Fibroblast of the conjunctiva (primary cell): Measurements from ENCODE around the gene CAPS.

ENCODE experiments used
- DNase-seq: peaks from one replicate; pipeline ENCODE4 v3.0.0-alpha.2; 2010; ENCODE audit warnings: low read depth

Gene CAPS

GRCh38 chr19:5891938-5892771, 21.9 kb upstream of the CAPS start:
- DNase-seq = no peak

DNA sequence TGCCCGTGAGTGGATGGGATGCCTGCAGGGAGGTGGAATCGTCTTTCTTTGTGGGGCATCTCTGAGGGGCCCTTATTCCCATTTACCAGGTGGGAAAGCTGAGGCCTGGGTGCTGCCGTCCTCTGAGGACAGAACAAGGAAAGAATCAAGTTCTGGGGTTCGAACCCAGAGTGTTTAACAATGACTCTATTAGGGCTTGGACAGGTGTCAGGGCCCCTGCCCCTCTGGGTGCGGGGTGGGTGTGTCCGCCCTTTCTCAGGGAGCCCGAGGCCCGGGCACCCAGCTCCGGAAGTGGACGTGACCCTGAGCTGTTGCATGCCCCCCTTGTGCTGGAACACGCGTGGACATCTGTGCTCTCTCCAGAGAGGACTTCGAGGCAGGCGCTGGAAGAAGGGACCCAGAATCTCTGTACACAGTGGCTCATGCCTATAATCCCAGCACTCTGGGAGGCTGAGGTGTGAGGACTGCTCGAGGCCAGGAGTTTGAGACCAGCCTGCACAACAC, 21.2 kb upstream of the CAPS start:
- no peak for DNase-seq

GRCh38 chr19:5893296-5893903, 20.7 kb upstream of the CAPS start:
- DNase-seq = no peak

DNA sequence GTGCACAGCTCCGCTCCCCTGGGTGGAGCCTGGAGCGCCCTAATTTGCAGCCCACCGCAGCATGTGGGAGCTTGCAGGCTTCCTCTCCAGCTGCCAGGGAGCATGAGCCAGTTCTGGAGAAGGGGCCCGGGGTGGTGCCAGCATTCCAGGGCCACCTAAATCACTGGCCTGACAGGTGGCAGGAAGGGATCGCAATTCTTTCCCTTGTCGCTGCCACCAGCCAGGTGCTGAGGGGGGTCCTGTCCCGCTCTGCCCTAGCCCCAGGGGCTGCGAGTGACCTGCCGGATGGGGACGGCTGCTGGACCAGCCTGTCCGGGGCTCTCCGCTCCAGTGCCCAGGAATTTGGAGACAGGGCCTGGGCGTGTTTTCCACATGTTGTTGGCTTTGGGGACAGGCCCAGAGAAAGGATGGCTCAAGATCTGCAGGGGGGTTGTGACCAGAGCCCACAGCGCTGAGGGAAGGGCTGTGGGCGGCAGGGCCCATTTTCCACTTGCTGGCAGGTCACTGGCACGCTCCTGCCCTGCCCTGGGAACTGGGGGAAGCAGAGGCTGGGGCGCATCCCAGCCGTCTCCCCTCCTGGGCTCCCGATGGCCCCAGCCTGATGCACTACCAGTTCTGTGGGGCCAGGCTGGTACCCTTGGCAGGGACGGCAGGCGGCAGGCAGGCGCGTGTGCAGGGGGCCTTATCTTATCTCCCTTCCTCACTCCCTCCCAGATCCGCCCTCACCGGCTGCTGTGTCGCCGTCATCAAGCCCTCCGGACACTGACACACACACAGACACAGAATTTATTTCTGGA, 19.9 kb upstream of the CAPS start:
- no peak for DNase-seq

DNA sequence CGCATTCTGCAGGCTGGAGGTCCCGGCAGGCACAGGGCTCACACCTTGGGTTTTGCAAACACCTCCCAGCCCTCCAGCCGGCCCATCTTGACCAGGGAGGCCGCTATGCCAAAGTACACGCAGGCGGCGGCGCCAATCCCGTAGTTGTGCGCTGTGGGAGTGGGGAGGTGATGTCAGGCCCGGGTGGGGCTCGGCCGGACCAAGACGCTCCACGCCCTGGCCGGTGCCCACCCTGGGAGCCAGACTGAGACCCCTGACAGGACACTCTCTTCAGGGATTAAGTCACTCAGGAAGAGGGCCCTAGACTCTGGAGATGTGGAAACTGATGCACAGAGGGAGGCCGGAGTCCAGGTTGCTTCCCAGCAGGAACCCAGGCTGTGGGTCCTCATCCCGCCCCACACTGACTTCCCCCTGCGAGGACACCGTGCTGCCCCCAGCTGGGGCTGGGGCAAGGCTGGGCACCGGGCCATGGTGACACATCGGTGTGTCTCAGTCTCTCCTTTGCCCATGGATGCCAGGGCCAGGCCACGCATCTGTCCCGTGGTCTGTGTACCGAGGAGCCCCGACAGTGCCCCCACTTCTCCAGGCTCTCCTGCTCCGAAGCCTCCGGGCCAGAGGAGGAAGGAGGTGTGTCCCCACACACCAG, 19.2 kb upstream of the CAPS start:
- DNase-seq = no peak

GRCh38 chr19:5895409-5895808, 18.6 kb upstream of the CAPS start:
- DNase-seq = no peak

GRCh38 chr19:5895890-5896289, 18.2 kb upstream of the CAPS start:
- no peak for DNase-seq

- DNase-seq = no peak
These were observed 17.5 kb upstream of the CAPS start for GRCh38 chr19:5896365-5897076.

- DNase-seq = no peak
These were observed 16.7 kb upstream of the CAPS start for GRCh38 chr19:5897189-5897969.

GRCh38 chr19:5899728-5900526, 14.1 kb upstream of the CAPS start:
- DNase-seq = no peak

GRCh38 chr19:5900976-5901375, 13.1 kb upstream of the CAPS start:
- no peak for DNase-seq

DNA sequence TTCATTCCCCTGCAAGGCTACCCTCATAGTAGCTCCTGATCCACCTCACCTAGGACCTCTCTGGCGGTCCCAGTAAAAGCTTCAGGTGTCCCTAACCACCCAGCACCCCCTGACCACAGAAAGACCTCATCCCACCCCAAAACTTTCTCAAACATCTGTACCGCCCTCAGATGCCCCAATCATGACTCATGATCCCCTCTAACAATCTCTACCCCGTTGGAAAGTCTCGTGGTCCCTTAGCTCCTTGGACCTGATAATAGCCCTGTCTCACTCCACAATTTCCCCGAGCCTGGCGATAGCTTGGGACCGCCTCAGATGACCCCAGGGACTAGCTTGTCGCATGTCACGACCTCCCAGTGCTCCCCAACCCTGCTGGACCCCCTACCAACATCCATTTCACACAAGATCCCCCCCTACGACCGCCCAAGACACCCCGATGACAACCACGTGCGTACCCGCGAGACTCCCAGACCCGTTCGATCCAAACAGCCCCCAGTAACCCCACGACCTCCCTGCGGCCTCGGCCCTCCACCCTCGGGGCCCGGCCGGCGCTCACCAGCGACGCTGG, 10.9 kb upstream of the CAPS start:
- no peak for DNase-seq

DNA sequence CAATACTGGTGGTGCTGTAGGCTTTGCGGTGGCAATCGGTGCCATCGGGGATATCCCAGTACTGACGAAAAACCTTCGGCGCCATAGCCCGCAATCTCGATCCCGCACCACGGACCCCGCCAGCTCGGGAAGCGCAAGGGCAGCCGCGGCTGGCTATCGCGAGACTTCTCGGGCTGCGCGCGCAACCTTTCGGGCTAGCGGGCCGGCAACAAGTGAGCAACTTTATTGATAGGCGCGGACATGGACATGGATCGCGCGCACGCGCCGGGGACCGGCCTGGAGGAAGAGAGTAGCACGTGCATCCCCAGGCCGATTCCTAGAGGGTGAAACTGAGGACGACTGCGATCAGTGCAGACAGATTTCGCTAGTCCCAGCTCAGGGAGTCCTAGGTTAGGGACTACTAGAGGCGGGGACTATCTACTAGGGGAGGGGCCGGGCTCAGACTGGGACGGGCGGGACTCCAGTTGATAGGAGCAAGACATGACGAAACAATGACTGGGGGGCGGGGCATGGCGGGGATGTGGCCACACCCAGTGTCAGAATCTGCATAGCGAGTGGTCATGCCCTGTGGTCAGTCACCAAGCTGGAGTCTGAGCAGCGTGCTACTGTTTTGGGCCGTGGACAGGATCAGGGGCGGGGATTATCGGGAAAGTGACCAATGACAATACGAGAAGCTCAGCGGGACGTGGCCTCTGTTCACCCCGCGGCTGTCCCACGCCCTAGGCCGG, 10.3 kb upstream of the CAPS start, which contains the start of gene NDUFA11:
Gene NDUFA11 (minus strand): TSS at position 167 of the 728 bp plus-strand sequence. CDS start 82 bp downstream, at position 85.
- no peak for DNase-seq

GRCh38 chr19:5904352-5905113, 9.5 kb upstream of the CAPS start, which contains the start of gene VMAC:
VMAC (plus strand) TSS chr19:5904872; CDS start chr19:5904891, 19 bp downstream.
- DNase-seq = peak; percentile 100

- no peak for DNase-seq
These were observed 8.8 kb upstream of the CAPS start for GRCh38 chr19:5905114-5905778.

GRCh38 chr19:5907241-5907640, 6.8 kb upstream of the CAPS start:
- DNase-seq = no peak

DNA sequence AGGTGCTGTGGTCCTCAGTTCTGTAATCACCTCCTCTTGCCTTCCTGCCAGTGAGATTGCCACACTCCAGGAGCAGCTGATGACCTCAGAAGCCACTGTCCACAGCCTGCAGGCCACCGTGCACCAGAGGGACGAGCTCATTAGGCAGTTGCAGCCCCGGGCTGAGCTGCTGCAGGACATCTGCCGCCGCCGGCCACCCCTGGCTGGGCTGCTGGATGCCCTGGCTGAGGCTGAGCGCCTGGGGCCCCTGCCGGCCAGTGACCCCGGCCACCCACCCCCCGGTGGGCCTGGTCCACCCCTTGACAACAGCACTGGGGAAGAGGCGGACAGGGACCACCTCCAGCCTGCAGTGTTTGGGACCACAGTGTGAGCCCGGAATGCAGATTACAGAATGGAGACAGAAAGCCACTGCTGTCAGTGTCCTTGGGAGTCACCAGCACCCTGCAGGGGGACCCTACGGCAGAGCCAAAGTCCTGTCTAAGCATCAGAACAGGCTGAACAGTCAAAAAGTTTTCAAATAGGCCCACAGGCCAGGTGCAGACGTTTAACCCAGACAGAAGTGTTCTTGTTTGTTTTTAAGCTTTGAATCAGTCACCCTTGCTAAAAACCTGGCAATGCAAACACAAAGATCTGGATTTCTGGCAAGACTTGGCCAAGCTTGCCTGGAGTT, 5.1 kb upstream of the CAPS start:
- DNase-seq = no peak
